Activated gamma-delta T cell (primary cell): ENCODE data around the gene CALM3.
"Not testable (repeated sequence)": the region's sequence is repeated elsewhere in the genome, so short reads cannot be mapped to it uniquely, and the experiment has no call there.

Experiments used
- DNase-seq: peaks from one replicate; lab custom pipeline; 2025; lab: John Stamatoyannopoulos, UW

CALM3 gene

GRCh38 chr19:46615966-46616365 is 14.8 kb downstream of the CALM3 start:
- DNase-seq = no peak

- no peak for DNase-seq
These were observed 15.6 kb downstream of the CALM3 start for GRCh38 chr19:46616631-46617322.

- DNase-seq = no peak
These were observed 16.5 kb downstream of the CALM3 start for GRCh38 chr19:46617601-46618000.

- no peak for DNase-seq
These were observed 17.6 kb downstream of the CALM3 start for GRCh38 chr19:46618670-46619231.

- DNase-seq = no peak
These were observed 19.1 kb downstream of the CALM3 start for GRCh38 chr19:46620267-46620666.

- DNase-seq = no peak
These were observed 19.6 kb downstream of the CALM3 start for GRCh38 chr19:46620716-46621115.

GRCh38 chr19:46621191-46622117 is 20.3 kb downstream of the CALM3 start:
- DNase-seq = no peak

- no peak for DNase-seq
These were observed 21.0 kb downstream of the CALM3 start for GRCh38 chr19:46622118-46622446.

GRCh38 chr19:46623915-46624502 is 22.9 kb downstream of the CALM3 start:
- no peak for DNase-seq

GRCh38 chr19:46624958-46625661 is 24.0 kb downstream of the CALM3 start, which contains the start of gene PTGIR:
TSS of gene PTGIR (minus strand) at chr19:46625089. CDS start at chr19:46624225, 864 bp downstream.
- no peak for DNase-seq

GRCh38 chr19:46625731-46626130 is 24.6 kb downstream of the CALM3 start:
- no peak for DNase-seq

GRCh38 chr19:46626446-46626845 is 25.3 kb downstream of the CALM3 start:
- no peak for DNase-seq

- DNase-seq = not testable (repeated sequence)
These were observed 27.8 kb downstream of the CALM3 start for GRCh38 chr19:46628970-46629369.

- DNase-seq = no peak
These were observed 28.5 kb downstream of the CALM3 start for GRCh38 chr19:46629546-46630025.

GRCh38 chr19:46630586-46631205 is 29.6 kb downstream of the CALM3 start:
- DNase-seq = no peak

GRCh38 chr19:46631481-46631880 is 30.4 kb downstream of the CALM3 start:
- no peak for DNase-seq

GRCh38 chr19:46633130-46633529 is 32.0 kb downstream of the CALM3 start:
- DNase-seq = no peak

- peak; percentile 66 for DNase-seq
These were observed 33.0 kb downstream of the CALM3 start for GRCh38 chr19:46634045-46634655.

- no peak for DNase-seq
These were observed 33.6 kb downstream of the CALM3 start for GRCh38 chr19:46634656-46635218.
